ENCODE data around the gene UBXN4.

DNA sequence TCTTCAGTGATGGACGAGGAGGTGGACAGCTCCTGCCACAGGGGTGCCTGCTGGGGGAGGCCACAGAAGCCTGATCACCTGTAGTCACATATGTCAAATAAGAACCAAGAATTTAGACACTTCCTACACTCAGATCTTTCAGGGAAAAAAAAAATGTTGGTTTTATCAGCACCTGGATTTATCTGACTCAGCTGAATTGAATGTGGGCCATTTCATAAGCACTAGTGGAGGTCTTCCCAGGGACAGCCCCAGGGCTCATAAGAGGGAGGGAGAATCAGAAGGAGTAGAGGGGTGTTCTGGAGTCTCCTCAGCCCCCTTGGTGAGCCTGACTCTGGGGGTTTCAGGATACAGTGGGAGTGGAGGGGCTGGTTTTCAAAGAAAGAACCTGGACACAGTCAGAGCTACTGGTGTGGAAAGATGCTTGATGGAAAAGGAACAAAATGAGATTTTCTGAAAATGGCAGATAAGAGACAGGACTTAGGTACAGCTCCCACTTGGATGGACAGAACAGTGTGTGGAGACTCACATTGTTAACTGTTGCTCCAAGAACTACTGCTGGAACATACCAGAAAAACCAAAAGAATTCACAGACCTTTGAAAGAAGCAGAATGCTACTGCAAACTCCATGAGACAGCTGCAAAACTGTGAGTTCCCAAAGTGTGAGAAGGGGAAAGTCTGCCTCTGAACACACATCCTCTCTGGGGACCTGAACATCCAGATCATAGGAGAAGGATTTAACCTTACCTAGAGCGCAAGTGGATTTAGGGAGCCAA is 49.9 kb downstream of the UBXN4 start:
- TF ChIP-seq, protein P1, sequence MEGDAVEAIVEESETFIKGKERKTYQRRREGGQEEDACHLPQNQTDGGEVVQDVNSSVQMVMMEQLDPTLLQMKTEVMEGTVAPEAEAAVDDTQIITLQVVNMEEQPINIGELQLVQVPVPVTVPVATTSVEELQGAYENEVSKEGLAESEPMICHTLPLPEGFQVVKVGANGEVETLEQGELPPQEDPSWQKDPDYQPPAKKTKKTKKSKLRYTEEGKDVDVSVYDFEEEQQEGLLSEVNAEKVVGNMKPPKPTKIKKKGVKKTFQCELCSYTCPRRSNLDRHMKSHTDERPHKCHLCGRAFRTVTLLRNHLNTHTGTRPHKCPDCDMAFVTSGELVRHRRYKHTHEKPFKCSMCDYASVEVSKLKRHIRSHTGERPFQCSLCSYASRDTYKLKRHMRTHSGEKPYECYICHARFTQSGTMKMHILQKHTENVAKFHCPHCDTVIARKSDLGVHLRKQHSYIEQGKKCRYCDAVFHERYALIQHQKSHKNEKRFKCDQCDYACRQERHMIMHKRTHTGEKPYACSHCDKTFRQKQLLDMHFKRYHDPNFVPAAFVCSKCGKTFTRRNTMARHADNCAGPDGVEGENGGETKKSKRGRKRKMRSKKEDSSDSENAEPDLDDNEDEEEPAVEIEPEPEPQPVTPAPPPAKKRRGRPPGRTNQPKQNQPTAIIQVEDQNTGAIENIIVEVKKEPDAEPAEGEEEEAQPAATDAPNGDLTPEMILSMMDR (IDR thresholded peaks at IDR 0.05; ENCODE audit: low read length): no peak
- no peak for TF ChIP-seq EZH2 (IDR thresholded peaks at IDR 0.05; ENCODE audit: borderline replicate concordance, low read length)

Data from OCI-LY1 (cell line).